ENCODE data around the gene OSBP2. TPM values are rescaled to one million over a fixed set of nuclear protein-coding genes. Genes with fewer than 3 reads are reported as not detected.

The OSBP2 gene
- total RNA-seq, 3 donors from 2014 or later = 0.96 to 4.6 (median 4.4) TPM

- Histone ChIP-seq H3K36me3 (no peaks in the 10 kb centered on the region), H3K4me1 (no peaks in the 10 kb centered on the region), H3K4me3 (no peak overlapping the region), H3K27me3 (no peaks in the 10 kb centered on the region), H3K9me3 (no peaks in the 10 kb centered on the region), H3K27ac (no peak overlapping the region)
- TF ChIP-seq POLR2A (IDR thresholded peaks at IDR 0.05) (no peak), CTCF (IDR thresholded peaks at IDR 0.05) (no peak), POLR2AphosphoS5 (IDR thresholded peaks at IDR 0.05) (no peak)
- intact Hi-C loops (cut with DNase I; ENCODE audit: low total_unique reads) = no loop called here
- no peak for DNase-seq (ENCODE audit: low spot score in 2 of 2)
These were observed 3.5 kb upstream of the OSBP2 start for GRCh38 chr22:30691204-30691603.

DNA sequence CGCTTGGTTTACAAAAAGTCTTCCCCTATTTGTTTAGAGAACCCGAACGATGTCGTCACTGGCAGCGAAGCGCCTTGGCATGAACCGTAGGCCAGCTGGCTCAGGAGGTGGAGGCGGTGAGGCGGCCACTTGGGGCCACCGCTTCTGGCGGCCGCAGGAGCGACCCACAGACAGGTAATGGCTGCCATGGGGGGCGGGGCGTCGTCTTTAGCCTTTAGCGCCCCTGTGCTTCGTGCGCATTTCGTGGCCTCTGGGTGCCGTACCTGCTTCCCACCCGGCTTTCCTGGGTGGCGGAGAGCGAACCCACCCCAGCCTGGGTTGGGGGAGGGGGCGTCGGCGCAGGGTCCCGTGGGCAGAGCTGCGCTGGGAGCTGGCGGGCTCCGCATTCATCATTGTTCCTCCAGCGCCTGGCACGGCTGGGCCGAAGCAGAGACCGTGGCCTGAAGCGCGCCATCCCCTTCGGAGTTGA is 469 bp upstream of the OSBP2 start:
- TF ChIP-seq POLR2AphosphoS5 (IDR thresholded peaks at IDR 0.05) (no peak), CTCF (IDR thresholded peaks at IDR 0.05) (no peak), POLR2A (IDR thresholded peaks at IDR 0.05) (no peak)
- Histone ChIP-seq H3K27ac (peak overlapping the region; percentile 88), H3K4me3 (peak overlapping the region; percentile 51 to 81 (median 71)), H3K36me3 (no peaks in the 10 kb centered on the region), H3K27me3 (no peaks in the 10 kb centered on the region), H3K4me1 (no peaks in the 10 kb centered on the region), H3K9me3 (no peaks in the 10 kb centered on the region)
- intact Hi-C loops (cut with DNase I; ENCODE audit: low total_unique reads) = no loop called here
- DNase-seq (ENCODE audit: low spot score in 2 of 2) = peak; percentile 60 to 65

GRCh38 chr22:30695351-30695851 is 727 bp downstream of the OSBP2 start:
- Histone ChIP-seq H3K4me1 (no peaks in the 10 kb centered on the region), H3K4me3 (peak overlapping the region; percentile 51 to 81 (median 71)), H3K9me3 (no peaks in the 10 kb centered on the region), H3K27ac (peak overlapping the region; percentile 51 to 69), H3K27me3 (no peaks in the 10 kb centered on the region), H3K36me3 (no peaks in the 10 kb centered on the region)
- intact Hi-C loops (cut with DNase I; ENCODE audit: low total_unique reads) = no loop called here
- TF ChIP-seq CTCF (IDR thresholded peaks at IDR 0.05) (no peak), POLR2AphosphoS5 (IDR thresholded peaks at IDR 0.05) (no peak), POLR2A (IDR thresholded peaks at IDR 0.05) (no peak)
- DNase-seq (ENCODE audit: low spot score in 2 of 2) = no peak

DNA sequence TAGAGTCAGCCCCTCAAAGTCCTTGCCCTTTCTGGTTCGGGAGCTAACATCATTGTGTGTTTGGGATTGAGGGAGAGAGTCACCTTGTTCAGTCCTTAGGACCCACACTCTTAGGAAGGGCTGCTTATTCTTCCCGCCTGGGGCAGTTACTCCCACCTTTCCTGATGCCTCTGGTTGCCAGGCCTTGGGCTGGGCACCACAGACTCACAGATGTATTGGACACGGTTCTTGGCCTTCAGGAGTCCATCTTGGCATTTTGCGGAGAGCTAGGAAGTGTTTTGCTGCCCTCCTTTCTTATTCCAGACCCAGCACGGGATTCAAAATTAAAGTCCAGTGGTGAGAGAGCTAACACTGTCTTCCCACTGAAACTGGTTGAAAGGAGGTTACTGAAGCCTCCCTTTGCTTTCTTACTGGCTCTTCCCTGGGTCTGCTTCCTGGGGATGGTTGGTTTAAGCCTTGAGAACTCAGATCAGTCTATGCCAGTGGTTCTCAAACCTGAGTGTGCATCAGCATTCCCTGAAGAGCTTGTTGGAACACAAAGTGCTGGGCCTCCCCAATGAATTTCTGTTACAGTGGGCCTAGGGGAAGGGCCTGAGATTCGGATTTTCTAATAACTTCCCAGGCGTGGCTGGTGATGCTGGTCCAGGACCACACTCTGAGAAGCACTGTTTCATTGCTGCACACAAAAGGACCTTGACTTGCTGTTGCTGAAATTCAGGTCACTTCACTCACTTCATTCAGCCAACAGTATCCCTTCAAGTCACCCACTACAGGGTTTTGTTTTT is 1.4 kb downstream of the OSBP2 start:
- intact Hi-C loops (cut with DNase I; ENCODE audit: low total_unique reads) = no loop called here
- DNase-seq (ENCODE audit: low spot score in 2 of 2) = no peak
- Histone ChIP-seq H3K4me3 (no peak overlapping the region), H3K9me3 (no peaks in the 10 kb centered on the region), H3K27me3 (no peaks in the 10 kb centered on the region), H3K4me1 (no peaks in the 10 kb centered on the region), H3K36me3 (no peaks in the 10 kb centered on the region), H3K27ac (no peak overlapping the region)
- no peak for TF ChIP-seq CTCF (IDR thresholded peaks at IDR 0.05)
- TF ChIP-seq POLR2A (IDR thresholded peaks at IDR 0.05) = no peak
- TF ChIP-seq POLR2AphosphoS5 (IDR thresholded peaks at IDR 0.05) = no peak

DNA sequence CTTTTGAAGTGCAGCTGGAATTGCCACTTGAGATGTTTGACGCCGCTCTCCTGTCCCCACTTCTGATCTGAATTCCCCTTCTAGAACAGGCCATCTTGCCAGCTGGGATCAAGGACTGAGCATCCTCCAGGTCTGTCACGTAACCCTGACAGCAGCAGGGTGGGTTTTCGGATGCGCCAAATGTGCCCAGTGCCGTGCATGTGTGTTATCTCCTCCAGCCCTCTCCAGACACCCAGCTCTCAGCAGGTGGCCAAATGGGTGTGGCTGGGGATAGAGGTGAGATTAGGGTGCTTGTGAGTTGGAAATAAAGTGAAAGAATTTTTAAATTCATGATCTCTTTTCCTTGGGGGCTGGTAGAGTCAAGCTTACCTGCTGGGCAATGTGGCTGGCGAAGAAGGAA is 3.3 kb downstream of the OSBP2 start:
- DNase-seq (ENCODE audit: low spot score in 2 of 2) = no peak
- H3K4me1 ChIP-seq = no peaks in the 10 kb centered on the region
- intact Hi-C loops (cut with DNase I; ENCODE audit: low total_unique reads) = no loop called here
- H3K27ac ChIP-seq = no peak overlapping the region
- H3K9me3 ChIP-seq = no peaks in the 10 kb centered on the region
- H3K4me3 ChIP-seq = no peak overlapping the region
- TF ChIP-seq CTCF (IDR thresholded peaks at IDR 0.05) (no peak), POLR2A (IDR thresholded peaks at IDR 0.05) (no peak), POLR2AphosphoS5 (IDR thresholded peaks at IDR 0.05) (no peak)
- H3K27me3 ChIP-seq = no peaks in the 10 kb centered on the region
- no peaks in the 10 kb centered on the region for H3K36me3 ChIP-seq

Measured in breast epithelium (tissue), 4 donors.